Testis (tissue), 3 donors: ENCODE data around the gene ANKRD53. TPM values are rescaled to one million over a fixed set of nuclear protein-coding genes. Genes with fewer than 3 reads are reported as not detected.

Experiments used
- polyA plus RNA-seq: library from polyadenylated mRNA; stranded (reverse); fragments of 350-450 nt; fragmentation: Illumina TruSeq; extraction: RNeasy Lipid Tissue Mini Kit (QIAGEN cat#74804); gene quantifications from one replicate; pipeline ENCODE4 v1.2.3, GENCODE V29; 2014; ENCODE audit warnings: low read depth, low replicate concordance; ENCODE audit not compliant: insufficient read depth
- small RNA-seq, 2 donors: library from RNA; depleted of rRNA; stranded (forward); fragments of <200 nt; gene quantifications; one replicate each; pipeline ENCODE3, GENCODE V24; 2016
- total RNA-seq, 2 donors: library from RNA; depleted of rRNA; stranded (reverse); fragments of >200 nt; gene quantifications; one replicate each; pipeline ENCODE4 v1.2.3, GENCODE V29; 2016

The ANKRD53 gene
- total and polyA plus RNA-seq, 3 donors from 2014 or later: 10.6 to 52.2 (median 36.3) TPM

Small RNA genes within 50 kb of the gene (small RNA-seq; reads per million reads assigned to genes)
- gene RN7SL160P: 0 reads per million in 2 donors

Other genes with a start within 250 kb of the ANKRD53 start
- 1 to 10 TPM; 5.1 to 6.1 TPM for gene ADD2, start 210.4 kb upstream of the ANKRD53 start, total RNA-seq
- gene ADD2, start 210.4 kb upstream of the ANKRD53 start, polyA plus RNA-seq: 5.8 TPM
- gene FIGLA, start 188.0 kb upstream of the ANKRD53 start, total RNA-seq: under 1 TPM in 1 of 2 donors, not detected in 1; 0.62 TPM
- 0.69 TPM for gene FIGLA, start 188.0 kb upstream of the ANKRD53 start, polyA plus RNA-seq
- under 1 TPM; 0.31 to 0.79 TPM for gene CLEC4F, start 158.0 kb upstream of the ANKRD53 start, total RNA-seq
- 2.6 TPM for gene CLEC4F, start 158.0 kb upstream of the ANKRD53 start, polyA plus RNA-seq
- gene CD207, start 142.8 kb upstream of the ANKRD53 start, total RNA-seq: under 1 TPM; 0.19 to 0.79 TPM
- 1.5 TPM for gene CD207, start 142.8 kb upstream of the ANKRD53 start, polyA plus RNA-seq
- gene VAX2, start 78.1 kb upstream of the ANKRD53 start, total RNA-seq: 1 to 10 TPM in 1 of 2 donors, under 1 TPM in 1; 0.94 to 1.2 TPM
- 0.58 TPM for gene VAX2, start 78.1 kb upstream of the ANKRD53 start, polyA plus RNA-seq
- gene ATP6V1B1, start 42.7 kb upstream of the ANKRD53 start, total RNA-seq: 1 to 10 TPM; 1.7 to 2.9 TPM
- gene ATP6V1B1, start 42.7 kb upstream of the ANKRD53 start, polyA plus RNA-seq: not detected
- 10 to 100 TPM; 39.0 to 40.7 TPM for gene TEX261, start 16.2 kb downstream of the ANKRD53 start, total RNA-seq
- 133 TPM for gene TEX261, start 16.2 kb downstream of the ANKRD53 start, polyA plus RNA-seq
- gene NAGK, start 90.0 kb downstream of the ANKRD53 start, total RNA-seq: 10 to 100 TPM; 77.5 to 87.5 TPM
- 153 TPM for gene NAGK, start 90.0 kb downstream of the ANKRD53 start, polyA plus RNA-seq
- 10 to 100 TPM; 10.7 to 14.6 TPM for gene MCEE, start 151.6 kb downstream of the ANKRD53 start, total RNA-seq
- 7.7 TPM for gene MCEE, start 151.6 kb downstream of the ANKRD53 start, polyA plus RNA-seq
- gene MPHOSPH10, start 152.0 kb downstream of the ANKRD53 start, total RNA-seq: 10 to 100 TPM; 19.9 to 25.6 TPM
- gene MPHOSPH10, start 152.0 kb downstream of the ANKRD53 start, polyA plus RNA-seq: 6.4 TPM
- 1 to 10 TPM; 3.3 to 3.9 TPM for gene PAIP2B, start 248.5 kb downstream of the ANKRD53 start, total RNA-seq
- gene PAIP2B, start 248.5 kb downstream of the ANKRD53 start, polyA plus RNA-seq: 4.5 TPM